Fibroblast of skin of left biceps (primary cell): ENCODE results near the gene CACNA2D1.
"Not testable (repeated sequence)": the region's sequence is repeated elsewhere in the genome, so short reads cannot be mapped to it uniquely, and the experiment has no call there.

ENCODE experiments used
- DNase-seq, 2 experiments: peaks; one replicate each; pipeline ENCODE4 v3.0.0-alpha.2; 2013; ENCODE audit warnings: low read depth in 2 of 2

CACNA2D1 gene

GRCh38 chr7:82049891-82050533 lies 393.6 kb downstream of the CACNA2D1 start:
- peak; percentile 54 to 65 for DNase-seq

DNA sequence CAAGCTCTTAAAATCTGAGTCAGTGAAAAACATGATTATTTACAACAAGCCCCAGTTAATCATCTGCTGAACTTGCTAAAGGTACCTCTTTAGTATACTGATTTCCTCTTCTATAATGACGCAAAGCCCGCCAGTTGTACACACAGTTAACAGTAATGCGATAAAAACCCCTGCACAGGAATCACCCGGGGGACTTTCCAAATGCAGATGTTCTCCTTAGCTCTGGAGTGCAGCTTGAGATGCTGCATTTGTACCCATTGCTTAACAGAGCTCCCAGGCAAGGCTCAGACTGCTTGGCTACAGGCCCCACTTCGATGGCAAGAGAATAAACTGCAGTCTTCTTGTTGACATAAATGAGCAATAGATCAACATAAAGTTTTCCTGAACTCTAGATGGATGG lies 394.1 kb downstream of the CACNA2D1 start:
- no peak for DNase-seq

DNA sequence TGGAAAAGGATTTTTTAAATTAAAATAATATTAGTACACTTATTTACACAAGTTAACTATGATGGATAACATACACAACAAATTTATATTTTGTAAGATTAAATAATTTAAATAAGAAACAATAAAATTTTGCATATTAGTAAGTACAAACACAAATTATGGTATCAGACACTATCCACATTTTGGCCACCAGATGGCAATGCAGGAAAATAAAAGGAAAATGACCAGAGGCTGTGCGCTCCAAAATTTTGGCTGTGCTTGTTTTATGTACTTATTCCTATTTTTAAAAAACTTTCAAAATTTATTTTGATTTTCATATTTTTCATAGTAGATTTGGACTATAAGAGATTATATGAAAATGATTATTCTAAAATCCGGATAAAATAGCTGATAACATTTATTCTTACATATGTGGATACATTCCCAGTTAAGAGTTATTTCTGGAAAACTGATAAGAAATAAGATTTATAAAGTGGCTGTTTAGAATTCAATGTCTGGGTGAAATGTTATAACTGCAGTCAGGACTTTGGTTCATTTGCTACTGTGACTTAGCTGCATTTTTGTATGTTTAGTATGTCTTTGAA lies 399.0 kb downstream of the CACNA2D1 start:
- no peak for DNase-seq

GRCh38 chr7:82039621-82040020 lies 404.0 kb downstream of the CACNA2D1 start:
- DNase-seq = no peak

GRCh38 chr7:82036146-82036886 lies 407.3 kb downstream of the CACNA2D1 start:
- DNase-seq = peak; percentile 71 to 72

DNA sequence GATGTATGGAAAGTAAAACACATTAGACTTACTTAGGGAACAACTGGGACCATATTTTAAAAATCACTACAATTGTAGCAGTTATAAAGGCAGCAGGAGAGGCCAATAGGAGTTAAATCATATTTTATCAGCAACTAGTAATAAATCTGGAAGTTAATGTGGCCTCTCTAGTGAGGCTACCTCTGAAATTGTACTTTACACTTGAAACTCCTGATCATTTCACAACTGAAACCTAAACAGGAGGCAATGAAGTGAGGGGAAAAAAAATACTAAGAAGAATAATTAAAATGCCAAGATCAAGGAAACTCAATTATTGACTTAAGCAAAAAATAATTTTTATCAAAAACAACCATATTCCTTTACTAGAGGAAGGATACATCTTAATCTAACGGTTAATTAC lies 408.1 kb downstream of the CACNA2D1 start:
- no peak for DNase-seq

DNA sequence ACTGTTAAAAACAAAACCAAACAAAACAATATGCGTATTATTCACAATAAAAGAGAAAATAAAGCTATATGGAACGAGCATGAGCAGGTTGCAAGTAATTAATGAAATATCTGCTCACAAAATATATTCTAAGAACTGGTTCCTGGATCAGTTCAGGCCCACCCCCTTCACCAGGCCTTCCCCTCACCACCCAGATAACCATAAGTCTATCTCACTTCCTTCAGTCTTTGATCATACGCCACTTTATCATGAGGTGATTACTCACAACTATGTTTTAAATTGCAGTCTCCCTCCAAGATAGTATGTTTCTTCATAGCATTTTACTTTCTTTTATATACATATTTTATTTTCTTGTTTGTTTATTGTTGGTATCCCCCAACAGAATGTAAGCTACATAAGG lies 410.7 kb downstream of the CACNA2D1 start:
- no peak for DNase-seq

- no peak for DNase-seq
Measured at GRCh38 chr7:82029236-82029913, 414.2 kb downstream of the CACNA2D1 start.

GRCh38 chr7:82028097-82028496 lies 415.5 kb downstream of the CACNA2D1 start:
- no peak for DNase-seq

DNA sequence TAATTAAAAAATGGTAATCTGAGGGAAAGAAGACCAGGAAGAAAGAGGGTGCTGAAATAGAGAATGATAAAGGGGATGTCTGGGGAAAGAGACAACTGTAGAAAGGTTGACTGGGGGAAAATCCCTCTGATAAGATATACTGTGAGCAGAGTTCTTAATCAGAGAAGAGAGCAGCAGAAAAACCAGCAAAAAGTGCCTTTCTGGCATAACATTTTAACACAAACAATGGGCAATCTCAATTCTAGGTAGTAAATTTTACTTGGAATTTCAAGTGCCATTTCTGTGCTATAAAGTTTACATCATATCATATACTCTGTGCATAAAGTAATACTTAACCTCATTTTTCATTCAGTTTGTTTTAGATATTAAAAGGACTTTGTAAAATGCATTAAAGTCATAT lies 421.9 kb downstream of the CACNA2D1 start:
- DNase-seq = no peak

GRCh38 chr7:82021036-82021435 lies 422.5 kb downstream of the CACNA2D1 start:
- no peak for DNase-seq

DNA sequence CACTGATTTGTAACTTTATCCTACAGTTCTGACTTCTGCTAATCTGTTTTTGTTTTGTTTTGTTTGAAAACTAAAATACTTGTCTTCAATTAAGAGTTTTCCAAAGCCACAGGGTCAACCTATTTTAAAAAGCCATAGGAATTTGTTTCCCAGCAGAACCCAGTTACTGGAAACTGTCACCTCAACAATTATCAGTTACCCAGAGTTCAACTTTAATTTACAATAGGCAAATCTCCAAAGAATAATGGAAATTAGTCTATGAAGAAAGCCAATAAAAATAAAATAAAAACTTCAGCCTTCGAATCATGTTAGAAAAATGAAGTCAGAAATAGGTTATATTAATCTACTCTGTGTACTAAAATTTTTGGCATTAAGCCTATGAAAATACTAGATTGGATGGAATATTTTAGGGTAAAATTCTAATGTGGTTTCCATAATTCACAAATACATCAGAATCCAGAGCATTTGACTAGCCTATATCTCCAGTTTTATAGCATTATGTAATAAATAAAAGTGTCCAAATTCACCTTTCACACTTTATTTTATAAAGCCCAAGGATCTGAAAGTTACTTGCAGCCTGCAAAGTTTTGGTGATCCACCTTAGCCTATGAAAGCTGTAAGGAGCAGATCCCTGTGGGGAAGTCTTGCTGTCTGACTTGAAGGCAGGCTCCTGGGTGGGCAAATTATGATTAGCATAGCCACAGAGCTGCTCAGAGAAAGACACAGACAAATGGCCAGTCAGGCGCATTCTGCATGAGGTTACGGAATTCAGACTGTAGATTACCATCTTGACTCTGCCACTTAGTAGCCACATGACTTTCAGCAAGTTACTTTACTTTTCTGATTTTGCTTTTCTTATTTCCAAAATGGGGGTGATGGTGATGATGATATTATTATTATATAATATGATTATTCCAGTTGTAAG lies 423.8 kb downstream of the CACNA2D1 start:
- DNase-seq = peak in 1 of 2 experiments; percentile 21

DNA sequence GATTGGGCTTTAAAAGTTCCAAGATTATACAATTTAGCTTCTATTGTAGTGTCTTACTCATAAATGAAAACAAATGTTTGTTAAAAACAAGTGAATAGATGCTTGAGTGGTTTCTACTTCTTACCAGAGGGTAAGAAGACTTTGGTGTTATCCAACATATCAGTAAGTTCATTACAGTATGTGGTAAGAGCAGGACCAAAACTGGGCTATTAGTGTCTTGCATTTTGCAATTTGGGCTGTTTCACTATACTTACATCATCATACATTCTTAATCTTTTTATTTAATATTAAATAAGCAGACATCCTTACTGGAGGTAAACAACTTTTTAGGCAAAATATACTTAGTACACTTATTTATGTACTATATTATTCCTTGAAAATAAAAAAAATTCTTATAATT lies 425.4 kb downstream of the CACNA2D1 start:
- DNase-seq = no peak

- no peak for DNase-seq
Measured at GRCh38 chr7:82017334-82017943, 426.1 kb downstream of the CACNA2D1 start.

GRCh38 chr7:82015751-82016150 lies 427.8 kb downstream of the CACNA2D1 start:
- no peak for DNase-seq

DNA sequence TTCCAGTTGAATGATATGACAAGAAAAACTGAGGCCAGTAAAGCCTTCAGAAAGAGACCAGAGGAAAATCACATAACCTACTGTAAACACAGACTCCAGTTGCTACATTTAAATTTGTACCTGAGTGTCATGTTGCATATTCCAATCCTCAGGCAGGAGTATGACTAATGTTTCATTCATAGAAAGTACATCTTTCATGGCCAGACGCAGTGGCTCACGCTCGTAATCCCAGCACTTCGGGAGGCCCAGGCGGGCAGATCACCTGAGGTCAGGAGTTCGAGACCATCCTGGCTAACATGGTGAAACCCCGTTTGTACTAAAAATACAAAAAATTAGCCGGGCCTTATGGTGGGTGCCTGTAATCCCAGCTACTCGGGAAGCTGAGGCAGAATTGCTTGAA lies 429.0 kb downstream of the CACNA2D1 start:
- not testable (repeated sequence) for DNase-seq

- no peak for DNase-seq
Measured at GRCh38 chr7:82012453-82012852, 431.1 kb downstream of the CACNA2D1 start.

- no peak for DNase-seq
Measured at GRCh38 chr7:82010416-82010815, 433.2 kb downstream of the CACNA2D1 start.

DNA sequence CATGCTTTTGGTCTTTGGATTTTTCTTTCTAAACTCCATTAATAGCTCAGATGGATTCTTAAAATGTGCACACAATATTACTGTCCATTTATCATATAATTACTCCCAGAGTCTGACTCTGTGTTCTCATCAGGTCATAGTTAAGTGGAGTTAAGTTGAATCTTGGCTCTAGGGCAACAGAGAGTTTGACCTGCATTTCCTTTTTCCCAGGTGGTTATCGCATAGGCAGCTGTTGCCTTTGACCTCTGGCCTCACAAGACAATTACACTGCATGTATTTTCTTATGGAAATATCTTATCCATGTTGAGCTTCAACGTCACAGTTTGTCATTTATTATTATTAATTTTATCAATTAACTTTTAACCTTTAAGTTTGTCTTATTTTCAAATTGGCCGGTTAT lies 436.3 kb downstream of the CACNA2D1 start:
- DNase-seq = no peak

- no peak for DNase-seq
Measured at GRCh38 chr7:82005056-82005455, 438.5 kb downstream of the CACNA2D1 start.

- no peak for DNase-seq
Measured at GRCh38 chr7:81993186-81993585, 450.4 kb downstream of the CACNA2D1 start.
